K562 (cell line): ENCODE measurements around the gene CSTPP1. TPM values are rescaled to one million over a fixed set of nuclear protein-coding genes. Genes with fewer than 3 reads are reported as not detected.

ENCODE experiments used
- ATAC-seq: fragments of 200-7000 bp; cut with Tn5 transposase; 3 replicates; pipeline ENCODE4 v1.9.1; 2020; ENCODE audit warnings: moderate library complexity
- BruUV-seq: library from RNA; stranded (reverse); fragments of 400-500 nt; replicated peaks from 2 replicates; lab custom pipeline; 2021; lab: Mats Ljungman, UMichigan
- CTCF ChIA-PET: fragments of 300-600 bp; formaldehyde crosslinking; extraction: SDS; loops from one replicate; lab custom pipeline; 2021; ENCODE audit warnings: low intra/inter-chr PET ratio; lab: Yijun Ruan, JAX
- POLR2A ChIA-PET: fragments of 300-600, 350-650 bp; sonication (Branson Sonifier 250); formaldehyde crosslinking; extraction: SDS; loops from one replicate; lab custom pipeline; 2021; ENCODE audit warnings: antibody characterized with exemption, inconsistent platforms; lab: Yijun Ruan, JAX
- DNase-seq, 4 experiments: peaks; one replicate each; pipeline versions ENCODE4 v3.0.0 to v3.0.0-alpha.2; 2011 to 2018; ENCODE audit warnings: low spot score in 3 of 4, mixed read lengths in 3 of 4; ENCODE audit errors: extremely low read depth in 1 of 4
- FAIRE-seq: peaks from 2 replicates; lab custom pipeline; 2011; peaks lifted over from hg19 to GRCh38; lab: Jason Lieb, UNC
- H2AFZ ChIP-seq: 2 replicates; pipeline ENCODE4 v1.6.0; 2011; ENCODE audit warnings: low read depth, low read length, control low read depth, inconsistent platforms
- H3K27ac ChIP-seq: fragments of 200-600 bp; 3 replicates; pipeline ENCODE4 v1.8.0; 2011; ENCODE audit warnings: low read depth, mild to moderate bottlenecking, control low read depth, inconsistent platforms, low read length, moderate library complexity, mixed read lengths; ENCODE audit errors: extremely low read depth
- H3K27me3 ChIP-seq, 2 experiments: fragments of 300-600 bp in 1 of 2; 2 replicates in 1 of 2; 3 replicates in 1 of 2; pipeline versions ENCODE4 v1.6.0 to v1.8.0; 2011; ENCODE audit warnings: inconsistent platforms in 2 of 2, low read length in 2 of 2, mild to moderate bottlenecking in 1 of 2, mixed read lengths in 1 of 2, moderate library complexity in 1 of 2; ENCODE audit not compliant: control insufficient read depth in 2 of 2, insufficient read depth in 2 of 2
- H3K36me3 ChIP-seq: fragments of 300-600 bp; 3 replicates; pipeline ENCODE4 v1.8.0; 2011; ENCODE audit warnings: mild to moderate bottlenecking, low read length, inconsistent platforms; ENCODE audit not compliant: control insufficient read depth, insufficient read depth
- H3K4me1 ChIP-seq, 2 experiments: fragments of 200-600 bp in 1 of 2; replicated peaks in 1 of 2; 2 replicates in 1 of 2; 3 replicates in 1 of 2; pipeline versions ENCODE4 v1.5.1 to v1.8.0; 2011; ENCODE audit warnings: inconsistent platforms in 2 of 2, low read length in 2 of 2, mild to moderate bottlenecking in 1 of 2, mixed read lengths in 1 of 2, moderate library complexity in 1 of 2; ENCODE audit not compliant: control insufficient read depth in 2 of 2, insufficient read depth in 2 of 2
- H3K4me2 ChIP-seq: 2 replicates; pipeline ENCODE4 v1.6.1; 2011; ENCODE audit warnings: low read length, control low read depth, inconsistent platforms, mixed read lengths; ENCODE audit not compliant: insufficient read depth
- H3K4me3 ChIP-seq: fragments of 200-600 bp; sonication (generic), shearing (Covaris generic); 2 replicates; pipeline ENCODE4 v1.5.1; 2016; ENCODE audit warnings: control low read depth, inconsistent platforms
- H3K79me2 ChIP-seq: fragments of 200-600 bp; 3 replicates; pipeline ENCODE4 v1.8.0; 2011; ENCODE audit warnings: low read length, inconsistent platforms; ENCODE audit not compliant: control insufficient read depth, insufficient read depth
- H3K9ac ChIP-seq, 2 experiments: 2 replicates each; pipeline versions ENCODE4 v1.6.0 to v1.6.1; 2011; ENCODE audit warnings: low read depth in 2 of 2, low read length in 2 of 2, control low read depth in 1 of 2, inconsistent platforms in 1 of 2, mild to moderate bottlenecking in 1 of 2, mixed read lengths in 1 of 2; ENCODE audit not compliant: insufficient read depth in 1 of 2
- H3K9me1 ChIP-seq: one replicate; pipeline ENCODE4 v1.6.0; 2011; ENCODE audit warnings: inconsistent platforms, mild to moderate bottlenecking, low read length, moderate library complexity; ENCODE audit not compliant: control insufficient read depth, insufficient read depth
- H3K9me3 ChIP-seq: replicated peaks from 2 replicates; pipeline ENCODE4 v1.5.1; 2011; ENCODE audit warnings: low read depth, low read length, inconsistent platforms; ENCODE audit not compliant: control insufficient read depth, insufficient read depth
- H4K20me1 ChIP-seq: replicated peaks from 2 replicates; pipeline ENCODE4 v1.6.1; 2011; ENCODE audit warnings: low read length, inconsistent platforms, mixed read lengths; ENCODE audit not compliant: control insufficient read depth, insufficient read depth
- CBX3 ChIP-seq, 2 experiments: IDR thresholded peaks; 1 replicate in 1 of 2; 2 replicates in 1 of 2; pipeline ENCODE4 v1.6.1; 2012; ENCODE audit warnings: inconsistent platforms in 2 of 2, low read length in 2 of 2, borderline replicate concordance in 1 of 2, control low read depth in 1 of 2
- CCAR2 ChIP-seq: fragments of 200-400 bp; formaldehyde crosslinking; IDR thresholded peaks from 2 replicates; pipeline ENCODE4 v1.6.1; 2017; ENCODE audit warnings: mild to moderate bottlenecking, low read depth, low read length
- EP300 ChIP-seq: IDR thresholded peaks from 2 replicates; pipeline ENCODE4 v1.6.1; 2012; ENCODE audit warnings: low read length, improper control_type of control experiment
- ESRRB ChIP-seq: fragments of 250-450 bp; sonication (Bioruptor Pico); IDR thresholded peaks from 2 replicates; pipeline ENCODE4 v1.5.0; 2020; ENCODE audit warnings: mild to moderate bottlenecking, moderate library complexity, borderline replicate concordance
- HDGF ChIP-seq: fragments of 450-650 bp; IDR thresholded peaks from 2 replicates; pipeline ENCODE4 v1.6.1; 2016
- JUNB ChIP-seq: fragments of 450-650 bp; formaldehyde crosslinking; conservative IDR thresholded peaks from 2 replicates; pipeline ENCODE4 v1.4.0; 2020; ENCODE audit warnings: mild to moderate bottlenecking
- KLF16 ChIP-seq: IDR thresholded peaks from 2 replicates; pipeline ENCODE4 v1.6.1; 2016; ENCODE audit warnings: antibody characterized with exemption
- MYC ChIP-seq, 2 experiments: fragments of 250-450 bp in 1 of 2; sonication (Bioruptor Pico) in 1 of 2; IDR thresholded peaks; 2 replicates each; pipeline versions ENCODE4 v1.5.1 to v1.6.1; 2012 to 2021; ENCODE audit warnings: low read depth in 2 of 2, borderline replicate concordance in 1 of 2, improper control_type of control experiment in 1 of 2, low read length in 1 of 2, mild to moderate bottlenecking in 1 of 2, moderate library complexity in 1 of 2
- RHOXF2B ChIP-seq: fragments of 250-450 bp; sonication (Bioruptor Pico); conservative IDR thresholded peaks from 2 replicates; pipeline ENCODE4 v1.5.1; 2021
- SP1 ChIP-seq: sonication (generic); formaldehyde crosslinking; IDR thresholded peaks from 2 replicates; pipeline ENCODE4 v1.8.1; 2022; ENCODE audit warnings: mild to moderate bottlenecking, missing genetic modification reagents
- ZBTB49 ChIP-seq: sonication (generic); formaldehyde crosslinking; IDR thresholded peaks from 2 replicates; pipeline ENCODE4 v1.8.0; 2022; ENCODE audit warnings: missing genetic modification reagents, mild to moderate bottlenecking, borderline replicate concordance
- ZNF717 ChIP-seq: fragments of 250-450 bp; sonication (Bioruptor Pico); IDR thresholded peaks from 2 replicates; pipeline ENCODE4 v1.5.0; 2021
- ZSCAN32 ChIP-seq: fragments of 450-650 bp; formaldehyde crosslinking; IDR thresholded peaks from 2 replicates; pipeline ENCODE4 v1.4.0; 2020; ENCODE audit warnings: mild to moderate bottlenecking, moderate library complexity
- WGBS: fragments of 100-300 bp; shearing (Covaris generic); methylation state at CpG from one replicate; pipeline ENCODE4 v1.1.6; 2016; ENCODE audit warnings: low coverage, mixed read lengths; ENCODE audit not compliant: insufficient coverage; ENCODE audit errors: missing lambda C conversion rate; 5-methylcytosine and 5-hydroxymethylcytosine counted together
- in situ Hi-C: fragments of 300-500 bp; cut with MboI; formaldehyde crosslinking; loops from 4 replicates; pipeline ENCODE4 v1.15.0; 2018; ENCODE audit warnings: inconsistent platforms, mixed read lengths
- intact Hi-C: fragments of 100-400 bp; cut with micrococcal nuclease; formaldehyde crosslinking; loops from 2 replicates; pipeline ENCODE4 v1.14.2; 2022
- polyA plus RNA-seq, 8 experiments: library from polyadenylated mRNA; depleted of rRNA in 4 of 8; stranded (reverse) in 5 of 8; unstranded in 3 of 8; fragments of >200 nt; fragmentation: Nextera tagmentation in 2 of 8; fragmentation: Illumina TruSeq in 1 of 8; extraction: Ambion mirVana in 2 of 8; extraction: Trizol in 1 of 8; gene quantifications; 2 replicates each; pipeline versions ENCODE4 v1.2.1 to v1.2.3, GENCODE V29; 2011 to 2014; ENCODE audit warnings: inconsistent platforms in 1 of 8, missing spikeins in 1 of 8
- total RNA-seq, 7 experiments: library from RNA; depleted of rRNA in 6 of 7; stranded (reverse); fragments of >200 nt in 6 of 7; fragmentation: Illumina TruSeq in 2 of 7; extraction: Trizol in 2 of 7; gene quantifications; 2 replicates each; pipeline versions ENCODE4 v1.2.1 to v1.2.3, GENCODE V29; 2011 to 2021; ENCODE audit warnings: low replicate concordance in 1 of 7
- TF ChIP-seq, protein P1 (sequence below): IDR thresholded peaks from 3 replicates; pipeline ENCODE4 v1.6.1; 2011; ENCODE audit warnings: borderline replicate concordance, mild to moderate bottlenecking, moderate library complexity; ENCODE audit not compliant: insufficient read length; ENCODE audit errors: extremely low read depth
- TF ChIP-seq, protein P2 (sequence below): fragments of 450-650 bp; IDR thresholded peaks from 2 replicates; pipeline ENCODE4 v1.7.1; 2018; ENCODE audit warnings: mild to moderate bottlenecking, low read depth; ENCODE audit not compliant: partially characterized antibody

CSTPP1 gene
- total and polyA plus RNA-seq, 9 of the 15 experiments (the other 6 are each of a cell fraction or from before 2014, with no cell fraction given): 6.5 to 17.8 (median 9.2) TPM

- 0 out of 2 replicates have a peak, but pooled peaks cover 2% of the 10 kb centered on the region for H3K9me3 ChIP-seq
- H3K36me3 ChIP-seq: no peaks in the 10 kb centered on the region
- TF ChIP-seq RHOXF2B (no peak), ZBTB49 (CRISPR knock-in tag) (no peak), JUNB (no peak), ESRRB (no peak), ZNF717 (no peak), HDGF (no peak), MYC (IDR thresholded peaks at IDR 0.05; ENCODE audit: low read depth, low read length) (no peak), MYC (CRISPR knock-in tag; IDR thresholded peaks at IDR 0.05; ENCODE audit: borderline replicate concordance, low read depth) (no peak), ZSCAN32 (CRISPR knock-in tag) (no peak), EP300 (no peak), KLF16 (no peak), SP1 (CRISPR knock-in tag) (no peak), CBX3 (IDR thresholded peaks at IDR 0.05; ENCODE audit: borderline replicate concordance in 1 of 2, low read length in 2 of 2) (no peak), CCAR2 (no peak)
- TF ChIP-seq, protein P1, sequence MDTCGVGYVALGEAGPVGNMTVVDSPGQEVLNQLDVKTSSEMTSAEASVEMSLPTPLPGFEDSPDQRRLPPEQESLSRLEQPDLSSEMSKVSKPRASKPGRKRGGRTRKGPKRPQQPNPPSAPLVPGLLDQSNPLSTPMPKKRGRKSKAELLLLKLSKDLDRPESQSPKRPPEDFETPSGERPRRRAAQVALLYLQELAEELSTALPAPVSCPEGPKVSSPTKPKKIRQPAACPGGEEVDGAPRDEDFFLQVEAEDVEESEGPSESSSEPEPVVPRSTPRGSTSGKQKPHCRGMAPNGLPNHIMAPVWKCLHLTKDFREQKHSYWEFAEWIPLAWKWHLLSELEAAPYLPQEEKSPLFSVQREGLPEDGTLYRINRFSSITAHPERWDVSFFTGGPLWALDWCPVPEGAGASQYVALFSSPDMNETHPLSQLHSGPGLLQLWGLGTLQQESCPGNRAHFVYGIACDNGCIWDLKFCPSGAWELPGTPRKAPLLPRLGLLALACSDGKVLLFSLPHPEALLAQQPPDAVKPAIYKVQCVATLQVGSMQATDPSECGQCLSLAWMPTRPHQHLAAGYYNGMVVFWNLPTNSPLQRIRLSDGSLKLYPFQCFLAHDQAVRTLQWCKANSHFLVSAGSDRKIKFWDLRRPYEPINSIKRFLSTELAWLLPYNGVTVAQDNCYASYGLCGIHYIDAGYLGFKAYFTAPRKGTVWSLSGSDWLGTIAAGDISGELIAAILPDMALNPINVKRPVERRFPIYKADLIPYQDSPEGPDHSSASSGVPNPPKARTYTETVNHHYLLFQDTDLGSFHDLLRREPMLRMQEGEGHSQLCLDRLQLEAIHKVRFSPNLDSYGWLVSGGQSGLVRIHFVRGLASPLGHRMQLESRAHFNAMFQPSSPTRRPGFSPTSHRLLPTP: no peak
- TF ChIP-seq, protein P2, sequence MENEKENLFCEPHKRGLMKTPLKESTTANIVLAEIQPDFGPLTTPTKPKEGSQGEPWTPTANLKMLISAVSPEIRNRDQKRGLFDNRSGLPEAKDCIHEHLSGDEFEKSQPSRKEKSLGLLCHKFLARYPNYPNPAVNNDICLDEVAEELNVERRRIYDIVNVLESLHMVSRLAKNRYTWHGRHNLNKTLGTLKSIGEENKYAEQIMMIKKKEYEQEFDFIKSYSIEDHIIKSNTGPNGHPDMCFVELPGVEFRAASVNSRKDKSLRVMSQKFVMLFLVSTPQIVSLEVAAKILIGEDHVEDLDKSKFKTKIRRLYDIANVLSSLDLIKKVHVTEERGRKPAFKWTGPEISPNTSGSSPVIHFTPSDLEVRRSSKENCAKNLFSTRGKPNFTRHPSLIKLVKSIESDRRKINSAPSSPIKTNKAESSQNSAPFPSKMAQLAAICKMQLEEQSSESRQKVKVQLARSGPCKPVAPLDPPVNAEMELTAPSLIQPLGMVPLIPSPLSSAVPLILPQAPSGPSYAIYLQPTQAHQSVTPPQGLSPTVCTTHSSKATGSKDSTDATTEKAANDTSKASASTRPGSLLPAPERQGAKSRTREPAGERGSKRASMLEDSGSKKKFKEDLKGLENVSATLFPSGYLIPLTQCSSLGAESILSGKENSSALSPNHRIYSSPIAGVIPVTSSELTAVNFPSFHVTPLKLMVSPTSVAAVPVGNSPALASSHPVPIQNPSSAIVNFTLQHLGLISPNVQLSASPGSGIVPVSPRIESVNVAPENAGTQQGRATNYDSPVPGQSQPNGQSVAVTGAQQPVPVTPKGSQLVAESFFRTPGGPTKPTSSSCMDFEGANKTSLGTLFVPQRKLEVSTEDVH: no peak
- FAIRE-seq (no peak), DNase-seq (no peak), ATAC-seq (no peak)
- H3K4me2 ChIP-seq: no peak overlapping the region
- POLR2A ChIA-PET: interaction anchor here (0.6 to 0.8 kb wide), 2 partner anchors 10 to 14 kb away, joined by 3 read pairs; no protein-coding TSS in a partner anchor
- no peaks in the 10 kb centered on the region for H4K20me1 ChIP-seq
- no peaks in the 10 kb centered on the region for H3K4me1 ChIP-seq
- CTCF ChIA-PET: no interaction called here
- no peak overlapping the region; a peak in 1 of 4 replicates for H3K9ac ChIP-seq
- in situ Hi-C loops: no loop called here
- no peak overlapping the region for H3K27ac ChIP-seq
- H3K4me3 ChIP-seq: no peak overlapping the region
- H2AFZ ChIP-seq: no peak overlapping the region
- intact Hi-C loops: no loop called here
- 54% methylated on average over 1 of the region's 1 CpG for WGBS
- H3K79me2 ChIP-seq: no peaks in the 10 kb centered on the region
- H3K9me1 ChIP-seq: no peaks in the 10 kb centered on the region
- no TSS peak for BruUV-seq
- H3K27me3 ChIP-seq: no peaks in the 10 kb centered on the region
Measured at GRCh38 chr11:46958777-46959176, 22.2 kb downstream of the CSTPP1 start.
